ENCODE measurements around the gene CCDC175. TPM values are rescaled to one million over a fixed set of nuclear protein-coding genes. Genes with fewer than 3 reads are reported as not detected.

The CCDC175 gene
- total RNA-seq, 1 donor from 2014 or later = not detected

- peak overlapping the region; percentile 58 for H3K27ac Mint-ChIP-seq
- peak overlapping the region; percentile 84 for H3K4me3 Mint-ChIP-seq (ENCODE audit: low read depth)
- H3K27me3 Mint-ChIP-seq (ENCODE audit: low read depth) = peaks cover 3% of the 10 kb centered on the region
- no peaks in the 10 kb centered on the region for H3K9me3 Mint-ChIP-seq
- intact Hi-C loops (cut with micrococcal nuclease) = loop anchor here (1.0 to 10.0 kb wide), 4 partner anchors 20 to 700 kb away; partner anchors contain the start of genes DAAM1, DHRS7, JKAMP and L3HYPDH
- peak; percentile 43 for DNase-seq (ENCODE audit: low spot score)
- H3K4me1 Mint-ChIP-seq (ENCODE audit: low read depth) = peaks cover 6% of the 10 kb centered on the region
- peaks cover 5% of the 10 kb centered on the region for H3K36me3 Mint-ChIP-seq (ENCODE audit: low read depth)
Observed at GRCh38 chr14:59464486-59465315, 111.9 kb downstream of the CCDC175 start.

- no peak overlapping the region for H3K27ac Mint-ChIP-seq
- DNase-seq (ENCODE audit: low spot score) = no peak
- peaks cover 6% of the 10 kb centered on the region for H3K4me1 Mint-ChIP-seq (ENCODE audit: low read depth)
Observed at GRCh38 chr14:59463787-59464485, 112.7 kb downstream of the CCDC175 start.

DNA sequence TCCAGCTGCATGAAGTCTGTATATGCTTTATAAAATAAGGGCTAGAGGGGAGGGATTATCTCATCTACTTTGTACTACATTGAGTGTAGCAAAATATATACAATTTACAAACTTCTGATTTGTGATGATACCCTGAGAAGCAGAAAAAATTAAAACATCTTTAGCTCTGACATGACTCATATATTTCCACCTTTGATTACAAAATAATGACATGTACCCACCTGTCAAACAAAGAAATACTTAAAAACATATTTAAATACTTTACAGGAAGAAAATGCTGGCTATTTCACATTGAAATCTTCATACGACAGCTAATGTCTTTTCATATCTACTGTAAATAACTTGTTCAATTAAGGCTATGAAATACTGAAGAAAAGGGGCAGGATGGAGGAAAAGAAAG lies 114.7 kb downstream of the CCDC175 start:
- Mint-ChIP-seq H3K9me3 (no peaks in the 10 kb centered on the region), H3K36me3 (ENCODE audit: low read depth) (peaks cover 13% of the 10 kb centered on the region), H3K27me3 (ENCODE audit: low read depth) (peaks cover 3% of the 10 kb centered on the region), H3K4me3 (ENCODE audit: low read depth) (no peak overlapping the region), H3K4me1 (ENCODE audit: low read depth) (peaks cover 6% of the 10 kb centered on the region), H3K27ac (no peak overlapping the region)
- DNase-seq (ENCODE audit: low spot score) = no peak
- intact Hi-C loops (cut with micrococcal nuclease) = loop anchor here (10.0 kb wide), 2 partner anchors 437 to 703 kb away; partner anchors contain the start of gene DHRS7

More at GRCh38 chr14:59463787-59464485, 112.7 kb downstream of the CCDC175 start:
- Mint-ChIP-seq H3K27me3 (ENCODE audit: low read depth) (peaks cover 3% of the 10 kb centered on the region), H3K36me3 (ENCODE audit: low read depth) (peaks cover 8% of the 10 kb centered on the region), H3K9me3 (no peaks in the 10 kb centered on the region), H3K4me3 (ENCODE audit: low read depth) (peak overlapping the region; percentile 84)
- intact Hi-C loops (cut with micrococcal nuclease) = loop anchor here (1.0 to 10.0 kb wide), 3 partner anchors 20 to 701 kb away; partner anchors contain the start of genes DHRS7, JKAMP and L3HYPDH

GRCh38 chr14:59460378-59460777 lies 116.2 kb downstream of the CCDC175 start:
- intact Hi-C loops (cut with micrococcal nuclease) = loop anchor here (10.0 kb wide), 2 partner anchors 436 to 704 kb away; partner anchors contain the start of gene DHRS7
- Mint-ChIP-seq H3K9me3 (no peaks in the 10 kb centered on the region), H3K4me3 (ENCODE audit: low read depth) (no peak overlapping the region), H3K4me1 (ENCODE audit: low read depth) (peaks cover 3% of the 10 kb centered on the region), H3K27me3 (ENCODE audit: low read depth) (peaks cover under 1% of the 10 kb centered on the region), H3K36me3 (ENCODE audit: low read depth) (peaks cover 20% of the 10 kb centered on the region), H3K27ac (no peak overlapping the region)
- no peak for DNase-seq (ENCODE audit: low spot score)

DNA sequence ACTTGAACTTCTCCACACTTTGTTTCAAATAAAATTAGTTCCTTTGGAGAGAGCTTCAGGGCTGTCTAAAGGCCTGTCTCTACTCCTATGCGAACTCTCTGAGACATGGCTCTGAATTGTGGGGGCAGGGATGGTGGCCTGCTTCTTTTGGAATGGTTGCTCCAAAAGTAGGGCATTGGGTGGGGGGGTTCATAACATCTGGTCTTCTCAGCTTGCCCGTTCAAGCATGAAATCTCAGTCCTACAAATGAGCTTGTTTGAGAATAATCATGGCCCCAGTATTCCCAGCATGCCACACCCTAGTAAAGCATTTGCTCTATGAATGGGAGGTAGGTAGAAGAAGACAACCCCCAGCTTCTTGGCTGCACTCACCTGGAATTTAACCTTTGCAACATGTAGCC lies 118.1 kb downstream of the CCDC175 start:
- peaks cover 18% of the 10 kb centered on the region for H3K36me3 Mint-ChIP-seq (ENCODE audit: low read depth)

GRCh38 chr14:59455411-59455810 lies 121.2 kb downstream of the CCDC175 start:
- H3K36me3 Mint-ChIP-seq (ENCODE audit: low read depth) = peaks cover 15% of the 10 kb centered on the region
- no peak overlapping the region for H3K27ac Mint-ChIP-seq
- H3K4me3 Mint-ChIP-seq (ENCODE audit: low read depth) = no peak overlapping the region
- no peaks in the 10 kb centered on the region for H3K9me3 Mint-ChIP-seq
- H3K27me3 Mint-ChIP-seq (ENCODE audit: low read depth) = no peaks in the 10 kb centered on the region
- intact Hi-C loops (cut with micrococcal nuclease) = no loop called here
- H3K4me1 Mint-ChIP-seq (ENCODE audit: low read depth) = no peaks in the 10 kb centered on the region
- no peak for DNase-seq (ENCODE audit: low spot score)

More for the DNA sequence above, 118.1 kb downstream of the CCDC175 start:
- no peak for DNase-seq (ENCODE audit: low spot score)
- Mint-ChIP-seq H3K27me3 (ENCODE audit: low read depth) (no peaks in the 10 kb centered on the region), H3K9me3 (no peaks in the 10 kb centered on the region), H3K27ac (no peak overlapping the region), H3K4me1 (ENCODE audit: low read depth) (no peaks in the 10 kb centered on the region), H3K4me3 (ENCODE audit: low read depth) (no peak overlapping the region)
- intact Hi-C loops (cut with micrococcal nuclease) = no loop called here

Other genes starting within 250 kb of the CCDC175 start
- gene GPR135, start 111.4 kb downstream of the CCDC175 start, total RNA-seq = 1.6 and 2.4 TPM in 2 replicates
- 14.2 and 15.9 TPM in 2 replicates for gene L3HYPDH, start 92.4 kb downstream of the CCDC175 start, total RNA-seq
- gene JKAMP, start 92.3 kb downstream of the CCDC175 start, total RNA-seq = 26.0 and 29.6 TPM in 2 replicates